NB4 (cell line): ENCODE results near the gene OR5J2.
"Not testable (repeated sequence)": the region's sequence is repeated elsewhere in the genome, so short reads cannot be mapped to it uniquely, and the experiment has no call there.

Experiments
- DNase-seq: peaks from one replicate; pipeline ENCODE4 v3.0.0; 2010; ENCODE audit warnings: low read depth
- H3K4me3 ChIP-seq: one replicate; pipeline ENCODE4 v1.5.1; 2011; ENCODE audit warnings: mild to moderate bottlenecking, low read depth, low read length, moderate library complexity
- CTCF ChIP-seq: IDR thresholded peaks from one replicate; pipeline ENCODE4 v1.5.1; 2012; ENCODE audit warnings: low read depth, low read length
- MAX ChIP-seq: IDR thresholded peaks from 2 replicates; pipeline ENCODE4 v1.6.1; 2011; ENCODE audit warnings: low read depth, low read length
- MYC ChIP-seq: IDR thresholded peaks from 2 replicates; pipeline ENCODE4 v1.6.1; 2011; ENCODE audit warnings: low read depth, low read length
- POLR2A ChIP-seq: IDR thresholded peaks from 2 replicates; pipeline ENCODE4 v1.6.1; 2011; ENCODE audit warnings: mild to moderate bottlenecking; ENCODE audit not compliant: insufficient read length; ENCODE audit errors: extremely low read depth

Gene OR5J2

GRCh38 chr11:56176318-56176717 is at the start of gene OR5J2:
Gene OR5J2 (plus strand): TSS chr11:56176618. CDS start chr11:56176618, 0 bp downstream.
- no peak for DNase-seq
- TF ChIP-seq CTCF (no peak), MYC (no peak), MAX (no peak), POLR2A (no peak)

GRCh38 chr11:56140151-56140661 is 36.2 kb upstream of the OR5J2 start, which contains the start of gene OR8J3:
Gene OR8J3 (minus strand): TSS chr11:56140201. CDS start chr11:56137718, 2,483 bp downstream.
- TF ChIP-seq CTCF, result no peak
- TF ChIP-seq POLR2A, result no peak
- TF ChIP-seq MYC, result no peak
- TF ChIP-seq MAX, result no peak
- DNase-seq, result no peak
- H3K4me3 ChIP-seq, result no peak within 1 kb of the TSS

More at GRCh38 chr11:56176318-56176717, at the start of gene OR5J2:
- no peak within 1 kb of the TSS for H3K4me3 ChIP-seq

GRCh38 chr11:56143681-56144080 is 32.7 kb upstream of the OR5J2 start:
- DNase-seq, H3K4me3 ChIP-seq: not testable (repeated sequence)

GRCh38 chr11:56151376-56151775 is 25.0 kb upstream of the OR5J2 start:
- no peak for DNase-seq
- no peak overlapping the region for H3K4me3 ChIP-seq
- TF ChIP-seq MAX (no peak), MYC (no peak), POLR2A (no peak), CTCF (no peak)

- no peak for DNase-seq
- TF ChIP-seq POLR2A (no peak), CTCF (no peak), MAX (no peak), MYC (no peak)
- no peak overlapping the region for H3K4me3 ChIP-seq
Observed at GRCh38 chr11:56152333-56152732, 24.1 kb upstream of the OR5J2 start.

- TF ChIP-seq MAX (no peak), CTCF (no peak), MYC (no peak), POLR2A (no peak)
- no peak for DNase-seq
- no peak within 1 kb of the TSS for H3K4me3 ChIP-seq
Observed at GRCh38 chr11:56160217-56160616, 16.2 kb upstream of the OR5J2 start, which contains the start of gene OR8K5. Gene OR8K5 (minus strand): TSS chr11:56160317. CDS start chr11:56160317, 0 bp downstream.
